Ishikawa (cell line): Measurements from ENCODE around the gene GMPPA.

Experiments
- CEBPB ChIP-seq: IDR thresholded peaks from 2 replicates; pipeline ENCODE4 v1.6.1; 2012
- CREB1 ChIP-seq: IDR thresholded peaks from 2 replicates; pipeline ENCODE4 v1.6.1; 2012; ENCODE audit warnings: low read depth
- EGR1 ChIP-seq: IDR thresholded peaks from 2 replicates; pipeline ENCODE4 v1.6.1; 2012
- EP300 ChIP-seq: IDR thresholded peaks from 2 replicates; pipeline ENCODE4 v1.6.1; 2012; ENCODE audit warnings: borderline replicate concordance
- FOXM1 ChIP-seq: IDR thresholded peaks from 2 replicates; pipeline ENCODE4 v1.6.1; 2012; ENCODE audit warnings: low read depth, borderline replicate concordance
- MAX ChIP-seq: IDR thresholded peaks from 2 replicates; pipeline ENCODE4 v1.6.1; 2012
- RAD21 ChIP-seq: IDR thresholded peaks from 2 replicates; pipeline ENCODE4 v1.6.1; 2012; ENCODE audit warnings: low read depth
- REST ChIP-seq: IDR thresholded peaks from 2 replicates; pipeline ENCODE4 v1.6.1; 2012; ENCODE audit warnings: low read depth, mild to moderate bottlenecking
- TAF1 ChIP-seq: IDR thresholded peaks from 2 replicates; pipeline ENCODE4 v1.6.1; 2012; ENCODE audit warnings: low read depth, mild to moderate bottlenecking
- TCF12 ChIP-seq: IDR thresholded peaks from 2 replicates; pipeline ENCODE4 v1.6.1; 2012; ENCODE audit warnings: low read depth
- USF1 ChIP-seq: IDR thresholded peaks from 2 replicates; pipeline ENCODE4 v1.6.1; 2012
- YY1 ChIP-seq: IDR thresholded peaks from 2 replicates; pipeline ENCODE4 v1.6.1; 2012; ENCODE audit warnings: low read depth
- ZBTB7A ChIP-seq: IDR thresholded peaks from 2 replicates; pipeline ENCODE4 v1.6.1; 2012; ENCODE audit warnings: low read depth

GRCh38 chr2:219540784-219541504 lies 42.3 kb downstream of the GMPPA start:
- TF ChIP-seq RAD21 = no peak
- no peak for TF ChIP-seq REST
- no peak for TF ChIP-seq TAF1
- TF ChIP-seq ZBTB7A = no peak
- TF ChIP-seq EP300 = no peak
- no peak for TF ChIP-seq CEBPB
- no peak for TF ChIP-seq USF1
- no peak for TF ChIP-seq MAX
- TF ChIP-seq CREB1 = no peak
- no peak for TF ChIP-seq TCF12
- TF ChIP-seq YY1 = no peak
- TF ChIP-seq FOXM1 = no peak
- TF ChIP-seq EGR1 = no peak
